GOT3 (cell line): Measurements from ENCODE around the gene MAGOHB.

Experiments
- DNase-seq: peaks from one replicate; lab custom pipeline; 2025; ENCODE audit warnings: mixed read lengths; lab: John Stamatoyannopoulos, UW

The MAGOHB gene

DNA sequence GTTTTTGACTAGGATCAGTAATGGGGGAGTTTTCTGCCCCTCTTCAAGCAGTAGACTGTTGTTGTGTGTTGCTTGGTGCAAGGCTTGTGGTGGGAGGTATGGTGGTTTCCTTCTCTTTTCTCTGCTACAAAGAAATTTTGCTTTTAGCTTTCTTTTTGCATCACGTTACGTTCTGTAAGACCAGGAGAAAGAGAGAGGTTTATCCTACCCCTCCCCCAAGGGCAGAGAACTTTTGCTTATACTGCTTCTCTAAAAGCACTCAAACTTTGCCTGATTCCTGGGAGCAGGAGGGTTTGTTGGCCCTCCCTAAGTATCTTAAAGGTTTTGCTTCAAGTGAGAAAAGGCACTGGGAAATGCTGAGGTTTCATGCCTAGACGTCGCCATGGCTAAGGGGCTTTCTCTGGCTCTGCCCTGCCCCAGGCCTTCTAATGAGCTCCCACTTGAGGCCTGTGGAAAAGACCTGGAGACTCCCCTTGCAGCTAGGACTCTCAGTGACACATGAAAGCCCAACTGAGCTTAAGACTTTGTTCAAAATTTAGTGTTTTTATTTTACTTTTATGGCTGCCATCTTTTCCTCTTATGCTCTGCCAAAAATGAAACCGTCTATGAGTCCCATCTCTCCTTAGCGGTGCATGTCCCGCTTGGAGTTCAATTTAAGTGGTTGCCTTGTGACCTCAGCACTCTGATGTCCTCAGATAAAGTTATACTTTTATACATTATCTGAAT lies 58.5 kb downstream of the MAGOHB start:
- DNase-seq = no peak

DNA sequence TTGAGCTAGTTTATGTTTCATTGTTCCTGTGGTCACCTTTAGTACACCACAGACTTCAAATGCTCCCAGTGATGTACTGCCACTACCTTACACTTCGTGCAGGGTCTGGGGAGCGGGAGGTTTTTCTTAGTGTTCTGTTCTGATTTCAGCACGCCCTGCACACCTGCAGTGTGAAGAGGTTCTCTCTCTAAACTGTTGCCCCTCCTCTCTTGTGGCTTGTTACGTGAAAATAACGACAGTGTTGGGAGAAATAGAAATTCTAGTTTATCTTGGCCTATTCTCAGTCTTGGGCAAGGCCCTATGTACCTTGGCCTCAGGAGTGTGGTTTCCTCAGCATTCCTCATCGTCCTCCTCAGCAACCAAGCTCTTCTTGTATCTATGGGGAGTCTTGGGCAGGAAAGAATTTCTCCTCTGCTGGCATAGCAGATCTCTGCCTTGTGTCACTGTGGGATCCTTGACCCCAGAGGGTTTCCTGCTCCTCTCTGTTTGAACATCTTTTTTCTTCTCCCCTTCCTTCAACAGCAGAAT lies 59.1 kb downstream of the MAGOHB start:
- DNase-seq = no peak
